IMR-90 (cell line): ENCODE results near the gene ECSCR. TPM values are rescaled to one million over a fixed set of nuclear protein-coding genes. Genes with fewer than 3 reads are reported as not detected.
A peak's percentile ranks its signal among the peaks of the same experiment; 100 is the strongest.

Experiments used
- ATAC-seq: fragments of 200-7000 bp; cut with Tn5 transposase; 2 replicates; pipeline ENCODE4 v1.9.1; 2020; ENCODE audit warnings: low read depth, mild to moderate bottlenecking, moderate library complexity
- BruUV-seq: library from RNA; stranded (reverse); fragments of 400-500 nt; replicated peaks from 2 replicates; lab custom pipeline; 2021; lab: Mats Ljungman, UMichigan
- CTCF ChIA-PET: fragments of 300-600 bp; formaldehyde crosslinking; extraction: SDS; loops from one replicate; lab custom pipeline; 2021; ENCODE audit warnings: antibody characterized with exemption; lab: Yijun Ruan, JAX
- POLR2A ChIA-PET: fragments of 300-600 bp; sonication (Branson Sonifier 250); formaldehyde crosslinking; loops from one replicate; lab custom pipeline; 2022; ENCODE audit warnings: antibody characterized with exemption; ENCODE audit not compliant: unreplicated experiment; lab: Charles Lee
- DNase-seq: peaks from one replicate; pipeline ENCODE4 v3.0.0; 2013
- H2AFZ ChIP-seq: replicated peaks from 2 replicates; pipeline ENCODE3; 2013; ENCODE audit warnings: low read length, mild to moderate bottlenecking; ENCODE audit not compliant: poor library complexity
- H2AK5ac ChIP-seq: 2 replicates; pipeline ENCODE4 v1.6.1; 2013; ENCODE audit warnings: low read depth, low read length, inconsistent platforms
- H2AK9ac ChIP-seq: replicated peaks from 2 replicates; pipeline ENCODE3; 2013; ENCODE audit warnings: mild to moderate bottlenecking, low read depth, low read length, moderate library complexity; ENCODE audit not compliant: poor library complexity
- H2BK120ac ChIP-seq: 2 replicates; pipeline ENCODE4 v1.6.1; 2013; ENCODE audit warnings: low read depth, low read length, inconsistent platforms
- H2BK15ac ChIP-seq: 3 replicates; pipeline ENCODE4 v1.6.1; 2013; ENCODE audit warnings: low read depth, low read length, inconsistent platforms
- H2BK20ac ChIP-seq: 2 replicates; pipeline ENCODE4 v1.6.1; 2013; ENCODE audit warnings: low read depth, mild to moderate bottlenecking, inconsistent platforms, low read length, moderate library complexity
- H2BK5ac ChIP-seq: 2 replicates; pipeline ENCODE4 v1.6.1; 2013; ENCODE audit warnings: mild to moderate bottlenecking, low read depth, low read length, inconsistent platforms; ENCODE audit not compliant: poor library complexity, severe bottlenecking
- H3K14ac ChIP-seq: replicated peaks from 2 replicates; pipeline ENCODE4 v1.6.1; 2013; ENCODE audit warnings: low read depth, low read length, inconsistent platforms
- H3K18ac ChIP-seq: 2 replicates; pipeline ENCODE4 v1.6.1; 2013; ENCODE audit warnings: low read depth, low read length, control low read depth
- H3K23ac ChIP-seq: 2 replicates; pipeline ENCODE4 v1.6.1; 2013; ENCODE audit warnings: low read depth, low read length, inconsistent platforms
- H3K27ac ChIP-seq: 2 replicates; pipeline ENCODE4 v1.5.1; 2013; ENCODE audit warnings: mild to moderate bottlenecking, control low read depth, low read length; ENCODE audit not compliant: insufficient read depth
- H3K27me3 ChIP-seq: 2 replicates; pipeline ENCODE4 v1.6.1; 2013; ENCODE audit warnings: low read length; ENCODE audit not compliant: control insufficient read depth, insufficient read depth
- H3K36me3 ChIP-seq: 2 replicates; pipeline ENCODE4 v1.6.1; 2013; ENCODE audit warnings: low read length, mixed read lengths; ENCODE audit not compliant: control insufficient read depth, insufficient read depth
- H3K4ac ChIP-seq: 2 replicates; pipeline ENCODE4 v1.6.1; 2013; ENCODE audit warnings: low read depth, low read length, inconsistent platforms
- H3K4me1 ChIP-seq: 2 replicates; pipeline ENCODE4 v1.6.1; 2013; ENCODE audit warnings: low read length, mixed read lengths; ENCODE audit not compliant: control insufficient read depth, insufficient read depth
- H3K4me2 ChIP-seq: 2 replicates; pipeline ENCODE4 v1.6.1; 2013; ENCODE audit warnings: low read depth, mild to moderate bottlenecking, control low read depth, low read length, moderate library complexity
- H3K4me3 ChIP-seq: 2 replicates; pipeline ENCODE4 v1.5.1; 2013; ENCODE audit warnings: low read depth, mild to moderate bottlenecking, control low read depth, low read length, moderate library complexity; ENCODE audit not compliant: insufficient read depth
- H3K56ac ChIP-seq: 2 replicates; pipeline ENCODE4 v1.6.1; 2013; ENCODE audit warnings: low read length, inconsistent platforms; ENCODE audit not compliant: insufficient read depth; ENCODE audit errors: extremely low read depth
- H3K79me1 ChIP-seq, 2 experiments: 2 replicates each; pipeline ENCODE4 v1.6.1; 2013; ENCODE audit warnings: low read length in 2 of 2, inconsistent platforms in 1 of 2, low read depth in 1 of 2
- H3K9ac ChIP-seq: 2 replicates; pipeline ENCODE4 v1.6.1; 2013; ENCODE audit warnings: low read depth, low read length, control low read depth
- H3K9me1 ChIP-seq: 2 replicates; pipeline ENCODE4 v1.6.1; 2013; ENCODE audit warnings: low read length, inconsistent platforms; ENCODE audit not compliant: insufficient read depth
- H3K9me3 ChIP-seq: 2 replicates; pipeline ENCODE4 v1.6.1; 2013; ENCODE audit warnings: low read length; ENCODE audit not compliant: control insufficient read depth, insufficient read depth
- H4K20me1 ChIP-seq: 2 replicates; pipeline ENCODE4 v1.6.1; 2013; ENCODE audit warnings: low read length, inconsistent platforms; ENCODE audit not compliant: insufficient read depth
- H4K5ac ChIP-seq: 2 replicates; pipeline ENCODE4 v1.6.1; 2013; ENCODE audit warnings: mild to moderate bottlenecking, low read depth, low read length, control low read depth
- H4K8ac ChIP-seq, 2 experiments: 2 replicates each; pipeline ENCODE4 v1.6.1; 2013; ENCODE audit warnings: low read depth in 2 of 2, low read length in 2 of 2, control low read depth in 1 of 2, inconsistent platforms in 1 of 2
- H4K91ac ChIP-seq: 2 replicates; pipeline ENCODE4 v1.6.1; 2013; ENCODE audit warnings: low read depth, low read length, inconsistent platforms; ENCODE audit not compliant: insufficient read depth
- BHLHE40 ChIP-seq: fragments of 150-350 bp; IDR thresholded peaks from 2 replicates; pipeline ENCODE4 v1.6.1; 2016; ENCODE audit warnings: mild to moderate bottlenecking, low read depth, low read length
- CEBPB ChIP-seq: IDR thresholded peaks from 2 replicates; pipeline ENCODE4 v1.6.1; 2012; ENCODE audit warnings: low read depth, low read length, improper control_type of control experiment
- CHD1 ChIP-seq: IDR thresholded peaks from 2 replicates; pipeline ENCODE4 v1.6.1; 2012; ENCODE audit warnings: low read depth, low read length, improper control_type of control experiment
- CTCF ChIP-seq: conservative IDR thresholded peaks from 2 replicates; pipeline ENCODE4 v1.5.1; 2012; ENCODE audit warnings: mild to moderate bottlenecking, low read depth, low read length, improper control_type of control experiment
- ELK1 ChIP-seq: fragments of 150-350 bp; IDR thresholded peaks from 2 replicates; pipeline ENCODE4 v1.6.1; 2016; ENCODE audit warnings: low read depth, mild to moderate bottlenecking, low read length, moderate library complexity, borderline replicate concordance
- MAFK ChIP-seq: IDR thresholded peaks from 2 replicates; pipeline ENCODE4 v1.6.1; 2012; ENCODE audit warnings: low read depth, low read length, improper control_type of control experiment
- MAZ ChIP-seq: IDR thresholded peaks from 2 replicates; pipeline ENCODE4 v1.6.1; 2012; ENCODE audit warnings: low read depth, mild to moderate bottlenecking, low read length, improper control_type of control experiment, moderate library complexity, borderline replicate concordance
- MXI1 ChIP-seq: IDR thresholded peaks from 2 replicates; pipeline ENCODE4 v1.6.1; 2012; ENCODE audit warnings: low read depth, mild to moderate bottlenecking, low read length, moderate library complexity, borderline replicate concordance
- NFE2L2 ChIP-seq: fragments of 150-350 bp; IDR thresholded peaks from 2 replicates; pipeline ENCODE4 v1.6.1; 2016; ENCODE audit warnings: low read depth, mild to moderate bottlenecking, low read length
- POLR2A ChIP-seq: IDR thresholded peaks from 2 replicates; pipeline ENCODE4 v1.6.1; 2012; ENCODE audit warnings: mild to moderate bottlenecking, low read depth, low read length
- RCOR1 ChIP-seq: IDR thresholded peaks from 2 replicates; pipeline ENCODE4 v1.6.1; 2012; ENCODE audit warnings: mild to moderate bottlenecking, low read length, improper control_type of control experiment; ENCODE audit not compliant: insufficient replicate concordance
- RFX5 ChIP-seq: IDR thresholded peaks from 2 replicates; pipeline ENCODE4 v1.8.0; 2012; ENCODE audit warnings: low read depth, mild to moderate bottlenecking, low read length, moderate library complexity
- SMC3 ChIP-seq: fragments of 150-350 bp; IDR thresholded peaks from 2 replicates; pipeline ENCODE4 v1.6.1; 2016; ENCODE audit warnings: low read depth, mild to moderate bottlenecking, antibody characterized with exemption, low read length, moderate library complexity
- WGBS, 2 experiments: methylation state at CpG; one replicate each; pipeline versions ENCODE4 v1.1.5 to v1.1.7; 2013; ENCODE audit warnings: missing lambda C conversion rate in 2 of 2; ENCODE audit not compliant: insufficient read length in 1 of 2; ENCODE audit errors: extremely low coverage in 2 of 2; 5-methylcytosine and 5-hydroxymethylcytosine counted together
- dilution Hi-C: fragments of 300-500 bp; cut with HindIII; formaldehyde crosslinking; loops from one replicate; pipeline ENCODE4 v1.14.3; 2018; ENCODE audit warnings: low sequenced_read_pairs; ENCODE audit not compliant: unreplicated experiment
- in situ Hi-C: fragments of 300-500 bp; cut with MboI; formaldehyde crosslinking; loops from 3 replicates; pipeline ENCODE4 v1.14.3; 2019; ENCODE audit warnings: low sequenced_read_pairs, inconsistent platforms, mixed read lengths
- intact Hi-C: fragments of 100-400 bp; cut with micrococcal nuclease; formaldehyde crosslinking; loops from 2 replicates; pipeline ENCODE4 v1.10.0; 2022
- polyA plus RNA-seq, 3 experiments: library from polyadenylated mRNA; depleted of rRNA; stranded (reverse); fragments of >200 nt; gene quantifications; 2 replicates each; pipeline ENCODE4 v1.2.3, GENCODE V29; 2012; ENCODE audit warnings: low replicate concordance in 1 of 3
- total RNA-seq: library from RNA; depleted of rRNA; stranded (reverse); fragments of >200 nt; gene quantifications from 2 replicates; pipeline ENCODE4 v1.2.3, GENCODE V29; 2012
- TF ChIP-seq, protein P1 (sequence below): fragments of 150-350 bp; IDR thresholded peaks from 2 replicates; pipeline ENCODE4 v1.6.1; 2017; ENCODE audit warnings: mild to moderate bottlenecking, antibody characterized with exemption, low read length, low read depth

Gene ECSCR
- total and polyA plus RNA-seq, 2 of the 4 experiments (the other 2 are of a cell fraction), result 3.6 to 3.9 TPM

GRCh38 chr5:139446956-139447779 lies 15.4 kb downstream of the ECSCR start:
- H2AFZ ChIP-seq, result no peak overlapping the region
- no peaks in the 10 kb centered on the region for H3K27me3 ChIP-seq
- 0 out of 4 replicates have a peak, but pooled peaks cover 0 to 7% of the 10 kb centered on the region in 2 experiments for H3K79me1 ChIP-seq
- H3K9me1 ChIP-seq, result peaks cover 32% of the 10 kb centered on the region
- 0 out of 3 replicates have a peak overlapping the region, but pooled peaks have one; percentile 84 for H2BK15ac ChIP-seq
- intact Hi-C loops, result no loop called here
- H2BK120ac ChIP-seq, result peak overlapping the region; percentile 14
- no peaks in the 10 kb centered on the region for H3K9me3 ChIP-seq
- H4K91ac ChIP-seq, result no peak overlapping the region
- peak overlapping the region; percentile 9 for H2BK5ac ChIP-seq
- H3K4ac ChIP-seq, result peak overlapping the region; percentile 53; the same call in 1 of the 2 replicates
- no peaks in the 10 kb centered on the region for H4K20me1 ChIP-seq
- DNase-seq (peak; percentile 35), ATAC-seq (no peak)
- H3K9ac ChIP-seq, result no peak overlapping the region
- no TSS peak for BruUV-seq
- H4K5ac ChIP-seq, result no peak overlapping the region; the same call in 1 of the 2 replicates
- POLR2A ChIA-PET, result no interaction called here
- H3K36me3 ChIP-seq, result no peaks in the 10 kb centered on the region
- no peak overlapping the region for H2AK9ac ChIP-seq
- no peak overlapping the region for H3K27ac ChIP-seq
- H3K4me2 ChIP-seq, result no peak overlapping the region
- H2BK20ac ChIP-seq, result peak overlapping the region; percentile 78; the same call in 1 of the 2 replicates
- dilution Hi-C loops, result no loop called here
- WGBS, 2 experiments, result 71% methylated on average over 1 of the region's 5 CpGs; no CpG with 5 or more reads in 1 of the 2 experiments
- CTCF ChIA-PET, result no interaction called here
- H3K4me3 ChIP-seq, result no peak overlapping the region
- H3K56ac ChIP-seq, result no peak overlapping the region
- no peak overlapping the region for H2AK5ac ChIP-seq
- in situ Hi-C loops, result no loop called here
- peaks cover 14% of the 10 kb centered on the region for H3K4me1 ChIP-seq
- H4K8ac ChIP-seq, result peak overlapping the region in 1 of 2 experiments; percentile 29; a peak in 2 of 4 replicates
- peak overlapping the region; percentile 28; the same call in 1 of the 2 replicates for H3K18ac ChIP-seq
- H3K23ac ChIP-seq, result peak overlapping the region; percentile 13; the same call in 1 of the 2 replicates
- H3K14ac ChIP-seq, result peak overlapping the region; percentile 29; the same call in 1 of the 2 replicates
- no peak for TF ChIP-seq CEBPB
- TF ChIP-seq CTCF, result no peak
- no peak for TF ChIP-seq NFE2L2
- no peak for TF ChIP-seq RCOR1
- no peak for TF ChIP-seq MAFK
- TF ChIP-seq MAZ, result no peak
- no peak for TF ChIP-seq ELK1
- TF ChIP-seq POLR2A, result no peak
- no peak for TF ChIP-seq BHLHE40
- TF ChIP-seq RFX5, result no peak
- no peak for TF ChIP-seq SMC3
- no peak for TF ChIP-seq MXI1
- TF ChIP-seq, protein P1, sequence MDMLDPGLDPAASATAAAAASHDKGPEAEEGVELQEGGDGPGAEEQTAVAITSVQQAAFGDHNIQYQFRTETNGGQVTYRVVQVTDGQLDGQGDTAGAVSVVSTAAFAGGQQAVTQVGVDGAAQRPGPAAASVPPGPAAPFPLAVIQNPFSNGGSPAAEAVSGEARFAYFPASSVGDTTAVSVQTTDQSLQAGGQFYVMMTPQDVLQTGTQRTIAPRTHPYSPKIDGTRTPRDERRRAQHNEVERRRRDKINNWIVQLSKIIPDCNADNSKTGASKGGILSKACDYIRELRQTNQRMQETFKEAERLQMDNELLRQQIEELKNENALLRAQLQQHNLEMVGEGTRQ, result no peak
- no peak for TF ChIP-seq CHD1
